Aorta (tissue), 5 donors: ENCODE measurements around the gene ASGR2. TPM values are rescaled to one million over a fixed set of nuclear protein-coding genes. Genes with fewer than 3 reads are reported as not detected.
"Not testable (repeated sequence)": the region's sequence is repeated elsewhere in the genome, so short reads cannot be mapped to it uniquely, and the experiment has no call there.

Source experiments
- ATAC-seq: fragments of 200-7000 bp; cut with Tn5 transposase; one replicate; pipeline ENCODE4 v1.9.1; 2022; ENCODE audit warnings: moderate library complexity; ENCODE audit not compliant: low FRiP score
- DNase-seq, 2 donors: peaks; one replicate each; pipeline ENCODE4 v3.0.0-alpha.2; 2020
- H3K27ac ChIP-seq, 2 donors: one replicate each; pipeline ENCODE4 v1.5.1; 2013; ENCODE audit warnings: low read length in 2 of 2, mild to moderate bottlenecking in 2 of 2, moderate library complexity in 2 of 2, control low read depth in 1 of 2, inconsistent platforms in 1 of 2, low read depth in 1 of 2
- H3K27me3 ChIP-seq, 2 donors: one replicate each; pipeline ENCODE4 v1.6.1; 2013; ENCODE audit warnings: control low read depth in 1 of 2, low read length in 1 of 2, mild to moderate bottlenecking in 1 of 2, moderate library complexity in 1 of 2; ENCODE audit not compliant: insufficient read depth in 2 of 2, control insufficient read depth in 1 of 2
- H3K36me3 ChIP-seq, 2 donors: one replicate each; pipeline ENCODE4 v1.6.1; 2013; ENCODE audit warnings: control low read depth in 1 of 2, low read length in 1 of 2, mild to moderate bottlenecking in 1 of 2; ENCODE audit not compliant: insufficient read depth in 2 of 2, control insufficient read depth in 1 of 2
- H3K4me1 ChIP-seq, 2 donors: one replicate each; pipeline ENCODE4 v1.6.1; 2013; ENCODE audit warnings: low read length in 2 of 2, control low read depth in 1 of 2, mild to moderate bottlenecking in 1 of 2, moderate library complexity in 1 of 2; ENCODE audit not compliant: insufficient read depth in 2 of 2, control insufficient read depth in 1 of 2
- H3K4me3 ChIP-seq, 2 donors: one replicate each; pipeline ENCODE4 v1.5.1; 2013; ENCODE audit warnings: low read length in 2 of 2, control low read depth in 1 of 2, mild to moderate bottlenecking in 1 of 2
- H3K9me3 ChIP-seq: one replicate; pipeline ENCODE4 v1.6.1; 2013; ENCODE audit warnings: mild to moderate bottlenecking, low read length; ENCODE audit not compliant: control insufficient read depth
- WGBS, 2 donors: extraction: QIAGEN DNeasy Blood & Tissue Kit; methylation state at CpG; one replicate each; pipeline ENCODE4 v1.1.7; 2013; 5-methylcytosine and 5-hydroxymethylcytosine counted together
- intact Hi-C, 2 donors: fragments of 100-400 bp; cut with DNase I; formaldehyde crosslinking; loops; one replicate each; pipeline versions ENCODE4 v1.14.2 to v1.15.0; 2022
- long read RNA-seq, 2 donors: library from polyadenylated mRNA; unstranded; transcript quantifications; one replicate each; pipeline ENCODE4 v2.0.0, GENCODE V29; 2020 to 2021
- polyA plus RNA-seq, 2 donors: library from polyadenylated mRNA; stranded (reverse); fragments of 200-250 nt; gene quantifications; one replicate each; pipeline ENCODE4 v1.2.3, GENCODE V29; 2013
- total RNA-seq, 2 donors: library from RNA; stranded (reverse); fragmentation: NEBNext Ultra II Directional; extraction: Animal tissue kit (Norgen Biotek cat#: 25700); gene quantifications; one replicate each; pipeline ENCODE4 v1.2.1, GENCODE V29; 2021
- donor health status: healthy with polysubstance abuse.
- donor health status: Bipolar disorder and iron deficiency.
- donor health status: DM: no; HTN: no; CAD: no.
- donor health status: DM: no; HTN: no; CAD: no.
- donor health status: DM: yes; HTN: yes; CAD: no.

The ASGR2 gene, protein sequence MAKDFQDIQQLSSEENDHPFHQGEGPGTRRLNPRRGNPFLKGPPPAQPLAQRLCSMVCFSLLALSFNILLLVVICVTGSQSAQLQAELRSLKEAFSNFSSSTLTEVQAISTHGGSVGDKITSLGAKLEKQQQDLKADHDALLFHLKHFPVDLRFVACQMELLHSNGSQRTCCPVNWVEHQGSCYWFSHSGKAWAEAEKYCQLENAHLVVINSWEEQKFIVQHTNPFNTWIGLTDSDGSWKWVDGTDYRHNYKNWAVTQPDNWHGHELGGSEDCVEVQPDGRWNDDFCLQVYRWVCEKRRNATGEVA
- total RNA-seq: 1 to 10 TPM in 1 of 2 donors, under 1 TPM in 1; 0.75 to 1.6 TPM
- polyA plus RNA-seq: under 1 TPM in 1 of 2 donors, not detected in 1; 0.15 TPM
- long read RNA-seq, donor 1, partial matches to known transcripts: 0 of 2 reads
- long read RNA-seq, donor 1, other reads (novel, unspliced or antisense): 2 of 2 reads
- long read RNA-seq, donor 2: 0 reads

DNA sequence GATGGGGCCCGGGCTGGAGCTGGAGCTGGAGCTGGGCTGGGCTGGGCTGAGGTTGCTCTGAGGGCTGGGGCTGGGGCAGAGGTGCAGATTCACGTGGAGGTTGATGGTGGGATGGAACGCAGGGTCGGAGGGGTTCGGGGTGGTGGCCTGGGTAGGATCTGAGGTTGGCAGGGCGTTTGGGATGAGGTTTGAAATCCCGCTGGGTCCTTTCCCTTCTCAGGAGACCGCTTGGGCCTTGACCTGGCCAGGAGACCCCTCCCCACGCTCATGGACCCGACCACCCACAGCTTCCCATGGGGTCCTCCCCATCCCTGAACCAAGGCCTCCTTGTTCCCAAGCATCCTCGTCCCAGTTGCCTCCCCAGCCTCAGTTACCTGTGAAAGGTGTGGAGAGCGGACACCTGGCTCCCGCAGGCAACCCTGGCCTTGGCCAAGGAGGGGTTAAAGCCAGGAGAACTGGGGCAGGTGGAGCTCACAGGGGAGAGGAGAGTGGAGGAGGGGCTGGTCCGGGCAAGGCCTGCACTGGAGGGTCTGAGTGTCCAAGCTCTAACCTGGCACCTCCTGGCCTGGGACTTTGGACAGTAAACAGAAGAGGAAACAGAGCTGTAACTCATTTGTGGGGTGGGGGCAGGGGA lies at the start of gene ASGR2:
Gene ASGR2, minus strand, starts transcription at position 582 of the 634 bp plus-strand sequence. CDS start 582 bp downstream, outside the sequence.
- no peaks in the 10 kb centered on the region for H3K36me3 ChIP-seq
- 78 to 81% methylated on average over 14 of the region's 14 CpGs for WGBS, 2 donors
- DNase-seq: peak in 1 of 2 donors; percentile 46
- H3K4me3 ChIP-seq: no peak within 1 kb of the TSS
- no peak within 1 kb of the TSS for H3K27ac ChIP-seq
- peak; percentile 42 for ATAC-seq
- H3K9me3 ChIP-seq: peaks cover 4% of the 10 kb centered on the region
- peaks cover 0 to 2% of the 10 kb centered on the region in 2 donors for H3K27me3 ChIP-seq
- H3K4me1 ChIP-seq: no peaks in the 10 kb centered on the region
- intact Hi-C loops: no loop called here

DNA sequence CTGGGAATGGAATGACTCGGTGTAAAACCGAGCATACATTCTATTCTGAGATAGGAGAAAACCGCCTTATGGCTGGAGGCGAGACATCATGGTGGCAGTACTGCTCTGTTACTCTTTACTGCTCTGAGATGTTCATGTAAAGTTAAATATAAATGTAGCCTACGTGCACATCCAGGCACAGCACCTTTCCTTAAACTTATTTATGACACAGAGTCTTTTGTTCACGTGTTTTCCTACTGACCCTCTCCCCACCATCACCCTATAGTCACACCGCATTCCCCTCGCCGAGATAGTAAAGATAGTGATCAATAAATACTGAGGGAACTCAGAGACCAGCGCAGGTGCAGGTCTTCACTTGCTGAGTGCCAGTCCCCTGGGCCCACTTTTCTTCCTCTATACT lies 44.9 kb upstream of the ASGR2 start:
- WGBS, 2 donors: 70 to 74% methylated on average over 10 of the region's 10 CpGs
- not testable (repeated sequence) for H3K4me3 ChIP-seq

DNA sequence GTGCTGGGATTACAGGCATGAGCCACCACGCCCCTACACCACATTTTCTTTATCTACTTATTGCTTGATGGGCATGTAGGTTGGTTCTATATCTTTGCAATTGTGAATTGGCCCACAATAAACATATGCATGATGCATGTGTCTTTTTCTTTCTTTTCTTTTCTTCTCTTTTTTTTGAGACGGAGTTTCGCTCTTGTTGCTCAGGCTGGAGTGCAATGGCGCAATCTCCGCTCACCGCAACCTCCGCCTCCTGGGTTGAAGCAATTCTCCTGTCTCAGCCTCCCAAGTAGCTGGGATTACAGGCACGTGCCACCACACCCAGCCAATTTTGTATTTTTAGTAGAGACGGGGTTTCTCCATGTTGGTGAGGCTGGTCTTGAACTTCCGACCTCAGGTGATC lies 43.8 kb upstream of the ASGR2 start:
- DNase-seq: peak in 1 of 2 donors; percentile 33
- H3K4me3 ChIP-seq, H3K27me3 ChIP-seq, H3K36me3 ChIP-seq, H3K9me3 ChIP-seq, intact Hi-C loops, H3K27ac ChIP-seq, H3K4me1 ChIP-seq, ATAC-seq: not testable (repeated sequence)
- WGBS, 2 donors: 84 to 89% methylated on average over 10 of the region's 10 CpGs

More for the DNA sequence above, 44.9 kb upstream of the ASGR2 start:
- H3K27ac ChIP-seq, H3K4me1 ChIP-seq, intact Hi-C loops, H3K27me3 ChIP-seq, ATAC-seq, H3K36me3 ChIP-seq, H3K9me3 ChIP-seq: not testable (repeated sequence)
- DNase-seq: peak in 1 of 2 donors; percentile 1

DNA sequence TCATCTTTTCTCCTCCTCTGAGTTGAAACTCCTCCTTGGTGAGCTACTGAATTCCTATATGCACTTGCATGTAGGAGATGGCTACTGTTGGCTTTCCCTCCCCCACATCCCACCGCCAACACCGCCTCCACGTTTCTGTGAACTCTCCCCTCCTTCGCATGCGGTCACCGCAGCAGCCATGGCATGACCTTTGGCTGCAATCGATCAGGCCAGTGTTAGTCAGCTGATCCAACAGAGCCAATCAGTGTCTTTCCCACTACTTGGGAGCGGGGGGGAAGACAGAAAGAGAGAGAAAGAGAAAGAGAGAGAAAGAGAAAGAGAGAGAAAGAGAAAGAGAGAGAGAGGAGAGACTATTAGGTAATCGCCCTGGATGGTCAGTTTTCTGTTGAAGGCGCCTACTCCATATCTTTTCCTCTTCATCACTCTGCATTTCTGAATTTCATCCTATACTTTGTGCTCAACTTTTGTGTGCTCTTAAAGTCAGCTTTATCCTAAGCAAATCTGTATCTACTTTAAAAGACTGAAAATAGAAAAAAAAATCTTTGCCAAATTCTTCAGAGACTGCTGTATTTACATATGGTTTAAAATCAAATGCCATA lies 41.8 kb upstream of the ASGR2 start:
- Histone ChIP-seq H3K36me3 (no peaks in the 10 kb centered on the region), H3K4me1 (no peaks in the 10 kb centered on the region), H3K9me3 (no peaks in the 10 kb centered on the region), H3K27me3 (no peaks in the 10 kb centered on the region), H3K4me3 (no peak overlapping the region), H3K27ac (no peak overlapping the region)
- ATAC-seq: no peak
- DNase-seq: peak in 1 of 2 donors; percentile 62
- intact Hi-C loops: no loop called here
- 61 to 67% methylated on average over 10 of the region's 10 CpGs for WGBS, 2 donors

DNA sequence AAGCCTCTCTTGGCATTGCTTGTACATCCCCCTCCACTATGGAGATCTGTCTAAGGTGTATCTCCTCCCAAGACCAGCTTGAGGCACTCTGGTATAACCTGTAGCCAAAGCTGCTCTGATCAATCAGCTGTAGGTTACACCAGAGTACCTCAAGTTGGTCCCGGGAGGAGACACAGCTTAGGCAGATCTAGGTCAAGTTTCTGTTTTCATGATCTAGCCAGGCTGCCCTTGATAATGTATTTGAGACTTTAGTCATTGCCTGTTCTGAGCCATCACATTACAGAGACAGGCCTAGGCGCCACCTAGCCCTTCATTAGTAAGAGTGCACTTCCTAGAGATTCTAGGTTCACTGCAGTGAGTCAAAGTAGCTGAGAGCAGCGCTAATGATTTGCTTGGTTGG lies 33.1 kb upstream of the ASGR2 start:
- Histone ChIP-seq H3K27ac (no peak overlapping the region), H3K4me1 (no peaks in the 10 kb centered on the region), H3K27me3 (no peaks in the 10 kb centered on the region), H3K9me3 (no peaks in the 10 kb centered on the region), H3K36me3 (no peaks in the 10 kb centered on the region), H3K4me3 (no peak overlapping the region)
- intact Hi-C loops: no loop called here
- DNase-seq: no peak
- 76 to 84% methylated on average over 3 of the region's 3 CpGs for WGBS, 2 donors
- no peak for ATAC-seq

DNA sequence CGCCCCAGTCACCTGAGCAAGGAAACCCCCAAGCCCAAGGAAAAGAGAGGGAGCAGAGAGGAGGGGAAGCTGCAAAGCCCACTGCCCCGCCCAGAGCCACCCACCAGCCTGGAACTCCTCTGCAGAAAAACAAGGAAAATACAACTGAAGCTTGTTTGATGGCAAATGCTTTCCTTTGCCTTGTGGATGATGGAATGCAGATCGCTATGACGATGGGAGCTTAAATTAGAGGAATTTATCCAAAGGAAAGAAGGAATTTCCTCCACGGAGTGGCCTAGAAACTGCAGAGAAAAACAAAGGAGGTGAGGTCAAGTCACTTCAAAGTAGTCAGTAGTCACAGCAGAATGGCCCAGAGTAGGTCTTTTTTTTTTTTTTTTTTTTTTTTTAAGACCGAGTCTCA lies 31.5 kb upstream of the ASGR2 start:
- Histone ChIP-seq H3K4me1 (no peaks in the 10 kb centered on the region), H3K27me3 (no peaks in the 10 kb centered on the region), H3K27ac (no peak overlapping the region), H3K4me3 (no peak overlapping the region), H3K9me3 (no peaks in the 10 kb centered on the region), H3K36me3 (no peaks in the 10 kb centered on the region)
- ATAC-seq (no peak), DNase-seq (no peak)
- intact Hi-C loops: no loop called here
- WGBS, 2 donors: 22 to 23% methylated on average over 5 to 6 of the region's 6 CpGs

DNA sequence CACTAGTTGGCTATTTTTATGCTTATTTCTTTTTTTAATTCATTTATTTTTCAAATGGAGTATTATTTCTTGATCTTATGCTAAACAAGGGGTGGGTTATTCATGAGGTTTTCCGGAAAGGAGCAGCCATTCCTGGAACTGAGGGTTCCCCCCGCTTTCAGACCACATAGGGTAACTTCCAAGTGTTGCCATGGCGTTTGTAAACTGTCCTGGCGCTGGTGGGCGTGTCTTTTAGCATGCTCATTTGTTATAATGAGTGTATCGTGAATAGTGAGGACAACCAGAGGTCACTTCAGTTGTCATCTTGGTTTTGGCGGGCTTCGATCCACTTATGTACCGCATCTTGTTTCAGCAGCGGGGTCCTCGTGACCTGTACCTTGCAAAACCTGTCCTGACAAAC lies 29.6 kb upstream of the ASGR2 start:
- WGBS, 2 donors: 60 to 67% methylated on average over 11 of the region's 11 CpGs
- ATAC-seq: no peak
- peak in 1 of 2 donors; percentile 31 for DNase-seq
- no peak overlapping the region for H3K4me3 ChIP-seq
- no peaks in the 10 kb centered on the region for H3K4me1 ChIP-seq
- peaks cover 0 to 2% of the 10 kb centered on the region in 2 donors for H3K27me3 ChIP-seq
- no peak overlapping the region for H3K27ac ChIP-seq
- intact Hi-C loops: no loop called here
- H3K9me3 ChIP-seq: no peaks in the 10 kb centered on the region
- H3K36me3 ChIP-seq: no peaks in the 10 kb centered on the region

DNA sequence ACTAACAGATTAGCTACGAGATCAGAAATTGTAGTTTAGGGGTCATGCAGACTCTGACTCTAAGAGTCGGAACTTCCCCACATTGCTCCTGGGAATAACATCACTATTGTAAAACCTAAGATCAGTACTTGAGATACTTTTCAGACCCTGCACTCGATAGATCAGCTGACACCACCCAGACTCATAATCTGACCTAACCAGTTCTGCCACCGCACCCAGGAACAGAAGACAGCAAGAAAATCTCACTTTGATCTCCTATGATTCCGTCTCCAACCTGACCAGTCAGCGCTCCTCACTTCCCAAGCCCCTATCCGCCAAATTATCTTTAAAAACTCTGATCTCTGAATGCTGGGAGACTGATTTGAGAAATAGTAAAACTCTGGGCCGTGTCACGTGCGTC lies 27.2 kb upstream of the ASGR2 start:
- Histone ChIP-seq H3K36me3 (no peaks in the 10 kb centered on the region), H3K4me1 (no peaks in the 10 kb centered on the region), H3K27me3 (peaks cover 0 to 2% of the 10 kb centered on the region in 2 donors), H3K9me3 (no peaks in the 10 kb centered on the region), H3K4me3 (no peak overlapping the region), H3K27ac (no peak overlapping the region)
- 69 to 70% methylated on average over 10 of the region's 10 CpGs for WGBS, 2 donors
- intact Hi-C loops: no loop called here
- no peak for ATAC-seq
- no peak for DNase-seq
